Measurements from ENCODE around the gene ICAM3.

ICAM3 gene

DNA sequence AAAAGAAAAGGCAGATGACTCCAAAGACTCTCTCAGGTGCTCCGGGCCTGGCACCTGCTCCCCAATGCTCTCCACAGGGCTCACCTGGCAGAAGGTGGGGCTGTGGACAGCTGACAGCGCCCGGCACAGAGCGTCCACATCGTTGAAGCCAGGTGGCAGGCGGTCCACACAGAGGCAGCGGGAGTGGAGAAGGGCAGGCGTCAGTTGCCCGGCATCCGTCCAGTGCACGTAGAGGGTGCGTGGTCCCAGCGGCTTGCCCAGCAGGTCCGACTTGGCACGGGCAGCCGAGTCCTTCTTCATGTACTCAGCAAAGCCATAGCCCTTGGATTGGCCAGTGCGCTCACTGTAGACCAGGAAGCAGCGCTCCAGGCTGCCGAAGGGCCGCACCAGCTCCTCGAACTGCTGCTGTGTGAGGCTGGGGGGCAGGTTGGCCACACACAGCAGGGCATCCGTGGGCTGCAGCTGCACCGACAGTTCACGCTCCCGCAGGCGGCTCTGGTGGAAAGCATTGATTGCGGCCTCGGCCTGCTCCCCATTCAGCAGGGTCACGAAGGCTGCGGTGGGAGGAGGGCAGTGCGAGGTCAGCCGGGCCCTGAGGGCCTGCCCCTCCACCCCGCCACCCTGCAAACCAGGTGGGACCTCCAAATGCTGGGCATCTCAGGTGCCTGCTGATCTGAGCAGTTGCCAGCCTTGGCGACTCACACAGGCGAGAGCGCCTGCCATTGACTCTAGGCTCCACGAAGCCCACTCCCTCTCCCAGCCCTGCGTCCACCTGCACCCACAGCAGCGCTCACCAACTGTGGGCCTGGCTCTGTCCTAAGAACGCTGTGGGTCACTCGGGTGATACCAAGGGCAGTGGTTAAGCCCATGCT, 10.6 kb downstream of the ICAM3 start:
- Histone ChIP-seq H3K4me3 (no peak overlapping the region), H3K27ac (no peak overlapping the region), H3K36me3 (peaks cover 57 to 71% (median 59%) of the 10 kb centered on the region in 3 donors), H3K27me3 (no peaks in the 10 kb centered on the region), H3K4me1 (peaks cover 0 to 16% (median 13%) of the 10 kb centered on the region in 4 donors), H3K9me3 (no peaks in the 10 kb centered on the region)
- no peak for DNase-seq
- TF ChIP-seq, protein P1, sequence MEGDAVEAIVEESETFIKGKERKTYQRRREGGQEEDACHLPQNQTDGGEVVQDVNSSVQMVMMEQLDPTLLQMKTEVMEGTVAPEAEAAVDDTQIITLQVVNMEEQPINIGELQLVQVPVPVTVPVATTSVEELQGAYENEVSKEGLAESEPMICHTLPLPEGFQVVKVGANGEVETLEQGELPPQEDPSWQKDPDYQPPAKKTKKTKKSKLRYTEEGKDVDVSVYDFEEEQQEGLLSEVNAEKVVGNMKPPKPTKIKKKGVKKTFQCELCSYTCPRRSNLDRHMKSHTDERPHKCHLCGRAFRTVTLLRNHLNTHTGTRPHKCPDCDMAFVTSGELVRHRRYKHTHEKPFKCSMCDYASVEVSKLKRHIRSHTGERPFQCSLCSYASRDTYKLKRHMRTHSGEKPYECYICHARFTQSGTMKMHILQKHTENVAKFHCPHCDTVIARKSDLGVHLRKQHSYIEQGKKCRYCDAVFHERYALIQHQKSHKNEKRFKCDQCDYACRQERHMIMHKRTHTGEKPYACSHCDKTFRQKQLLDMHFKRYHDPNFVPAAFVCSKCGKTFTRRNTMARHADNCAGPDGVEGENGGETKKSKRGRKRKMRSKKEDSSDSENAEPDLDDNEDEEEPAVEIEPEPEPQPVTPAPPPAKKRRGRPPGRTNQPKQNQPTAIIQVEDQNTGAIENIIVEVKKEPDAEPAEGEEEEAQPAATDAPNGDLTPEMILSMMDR (IDR thresholded peaks at IDR 0.05), result no peak
- intact Hi-C loops (cut with DNase I; ENCODE audit: low total_unique reads), result no loop called here

DNA sequence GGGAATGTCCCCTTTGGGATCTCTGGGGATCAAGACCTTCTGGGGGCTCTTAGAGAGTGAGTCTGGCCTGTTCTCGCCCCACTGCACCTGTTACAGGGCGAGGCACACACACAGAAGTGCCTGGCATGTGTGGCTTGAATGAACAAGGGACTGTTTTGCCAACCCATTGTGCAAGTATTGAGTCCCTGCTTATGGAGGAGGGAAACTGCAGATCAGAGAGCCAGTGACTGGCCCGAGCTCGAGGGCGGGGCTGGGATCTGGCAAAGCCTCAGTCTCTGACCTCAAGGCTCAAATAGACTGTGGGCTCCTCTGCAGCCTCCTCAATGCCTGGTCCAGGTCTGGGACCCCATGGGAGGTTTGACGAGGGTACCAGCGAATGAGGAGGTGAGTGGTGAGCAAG, 11.6 kb downstream of the ICAM3 start:
- Histone ChIP-seq H3K4me3 (no peak overlapping the region), H3K36me3 (peaks cover 67 to 81% (median 68%) of the 10 kb centered on the region in 3 donors), H3K27ac (no peak overlapping the region), H3K27me3 (no peaks in the 10 kb centered on the region), H3K4me1 (peaks cover 0 to 12% (median 12%) of the 10 kb centered on the region in 4 donors), H3K9me3 (no peaks in the 10 kb centered on the region)
- intact Hi-C loops (cut with DNase I; ENCODE audit: low total_unique reads), result no loop called here
- DNase-seq, result no peak
- TF ChIP-seq, protein P1 (IDR thresholded peaks at IDR 0.05), result no peak

DNA sequence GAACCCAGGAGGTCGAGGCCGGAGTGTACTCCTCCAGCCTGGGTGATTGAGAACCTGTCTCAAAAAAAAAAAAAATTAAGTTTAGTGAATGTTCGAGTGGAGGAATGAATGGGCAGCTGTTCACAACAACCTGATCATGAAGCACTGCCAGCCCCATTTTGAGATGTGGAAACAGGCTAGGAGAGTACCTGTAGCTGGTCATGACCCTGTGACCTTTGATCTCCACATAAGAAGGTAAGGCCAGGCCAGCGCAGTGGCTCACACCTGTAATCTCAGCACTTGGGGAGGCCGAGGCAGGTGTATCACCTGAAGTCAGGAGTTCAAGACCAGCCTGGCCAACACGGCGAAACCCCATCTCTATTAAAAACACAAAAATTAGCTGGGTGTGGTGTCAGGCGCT, 13.7 kb downstream of the ICAM3 start:
- Histone ChIP-seq H3K36me3 (peaks cover 78 to 100% (median 88%) of the 10 kb centered on the region in 3 donors), H3K4me1 (no peaks in the 10 kb centered on the region), H3K27ac (no peak overlapping the region), H3K4me3 (no peak overlapping the region), H3K9me3 (no peaks in the 10 kb centered on the region), H3K27me3 (no peaks in the 10 kb centered on the region)
- DNase-seq, result no peak
- TF ChIP-seq, protein P1 (IDR thresholded peaks at IDR 0.05), result no peak
- intact Hi-C loops (cut with DNase I; ENCODE audit: low total_unique reads), result no loop called here

DNA sequence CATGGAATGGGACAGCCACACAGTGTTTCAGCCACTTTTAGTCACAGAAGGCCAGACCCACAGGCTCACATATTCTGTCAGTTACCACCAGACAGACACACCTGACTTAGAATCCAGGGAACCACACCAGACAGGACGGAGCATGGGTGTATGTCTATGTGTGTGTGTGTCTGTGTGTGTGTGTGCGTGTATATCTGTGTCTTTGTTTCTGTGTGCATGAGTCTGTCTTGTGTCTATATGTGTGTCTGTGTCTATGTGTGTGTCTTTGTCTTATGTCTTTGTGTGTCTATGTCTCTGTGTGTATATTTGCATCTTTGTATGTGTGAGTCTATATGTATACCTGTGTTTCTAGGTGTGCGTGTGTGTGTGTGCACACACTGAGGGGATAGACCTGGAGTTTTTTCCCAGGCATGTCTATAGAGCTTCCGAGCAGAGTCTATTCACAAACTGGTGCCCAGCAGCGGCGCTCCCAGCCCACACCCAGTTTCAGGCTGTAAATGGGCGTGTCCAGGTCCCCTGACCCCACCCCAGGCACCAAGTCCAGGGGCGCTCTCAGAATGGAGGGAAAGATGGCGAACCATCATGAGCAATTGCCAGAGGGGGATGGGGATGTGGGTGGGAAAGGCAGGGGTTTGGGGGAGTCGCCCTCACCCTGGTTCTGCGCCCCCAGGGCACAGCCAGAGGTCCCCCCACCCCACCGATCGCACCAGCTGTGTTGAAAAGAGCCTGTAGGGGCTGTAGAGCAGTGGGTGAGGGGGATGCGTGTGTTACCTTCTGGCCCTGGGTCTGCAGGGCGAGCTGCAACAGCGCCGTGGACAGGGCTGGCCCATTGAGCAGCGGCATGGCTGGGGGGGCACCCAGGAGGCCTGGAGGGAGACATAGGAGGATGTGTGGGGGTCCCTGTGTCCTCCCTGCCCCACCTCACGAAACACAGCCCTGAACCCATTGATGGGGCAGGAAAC, 17.3 kb downstream of the ICAM3 start:
- H3K9me3 ChIP-seq, result no peaks in the 10 kb centered on the region
- no peaks in the 10 kb centered on the region for H3K4me1 ChIP-seq
- H3K36me3 ChIP-seq, result peaks cover 79 to 100% (median 91%) of the 10 kb centered on the region in 3 donors

DNA sequence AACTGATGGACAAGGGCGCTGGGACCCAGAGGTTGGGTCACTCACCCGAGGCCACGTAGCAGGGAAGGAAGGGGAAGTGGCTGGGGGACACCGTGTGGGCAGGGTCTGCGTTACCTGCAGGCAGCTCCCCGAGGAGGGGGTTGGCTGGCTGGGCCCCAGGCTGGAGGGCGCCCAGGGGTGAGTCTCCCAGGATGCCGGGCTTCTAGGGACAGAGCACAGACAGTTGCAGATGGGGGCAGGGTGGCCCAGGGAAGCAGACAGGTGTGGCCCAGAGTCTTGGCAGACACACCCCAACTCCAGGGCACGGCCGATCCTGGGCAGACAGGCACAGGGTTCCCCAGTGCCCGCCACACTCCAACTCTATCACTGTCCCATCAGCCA, 18.0 kb downstream of the ICAM3 start:
- intact Hi-C loops (cut with DNase I; ENCODE audit: low total_unique reads), result no loop called here
- H3K4me3 ChIP-seq, result no peak overlapping the region
- no peak overlapping the region for H3K27ac ChIP-seq
- H3K4me1 ChIP-seq, result peaks cover 0 to 2% (median 0%) of the 10 kb centered on the region in 4 donors
- TF ChIP-seq, protein P1 (IDR thresholded peaks at IDR 0.05), result no peak
- no peaks in the 10 kb centered on the region for H3K9me3 ChIP-seq
- DNase-seq, result no peak
- peaks cover 73 to 100% (median 87%) of the 10 kb centered on the region in 3 donors for H3K36me3 ChIP-seq
- no peaks in the 10 kb centered on the region for H3K27me3 ChIP-seq

More for the DNA sequence above, 17.3 kb downstream of the ICAM3 start:
- TF ChIP-seq, protein P1 (IDR thresholded peaks at IDR 0.05), result no peak
- H3K27me3 ChIP-seq, result no peaks in the 10 kb centered on the region
- intact Hi-C loops (cut with DNase I; ENCODE audit: low total_unique reads), result no loop called here
- H3K27ac ChIP-seq, result no peak overlapping the region
- DNase-seq, result no peak
- no peak overlapping the region for H3K4me3 ChIP-seq
